Measurements from ENCODE around the gene ARHGEF33. TPM values are rescaled to one million over a fixed set of nuclear protein-coding genes. Genes with fewer than 3 reads are reported as not detected.

The ARHGEF33 gene
- total RNA-seq, 3 donors from 2014 or later (not counting 1 experiment from before 2014, with no cell fraction given) = 0.27 TPM; not detected in 2

DNA sequence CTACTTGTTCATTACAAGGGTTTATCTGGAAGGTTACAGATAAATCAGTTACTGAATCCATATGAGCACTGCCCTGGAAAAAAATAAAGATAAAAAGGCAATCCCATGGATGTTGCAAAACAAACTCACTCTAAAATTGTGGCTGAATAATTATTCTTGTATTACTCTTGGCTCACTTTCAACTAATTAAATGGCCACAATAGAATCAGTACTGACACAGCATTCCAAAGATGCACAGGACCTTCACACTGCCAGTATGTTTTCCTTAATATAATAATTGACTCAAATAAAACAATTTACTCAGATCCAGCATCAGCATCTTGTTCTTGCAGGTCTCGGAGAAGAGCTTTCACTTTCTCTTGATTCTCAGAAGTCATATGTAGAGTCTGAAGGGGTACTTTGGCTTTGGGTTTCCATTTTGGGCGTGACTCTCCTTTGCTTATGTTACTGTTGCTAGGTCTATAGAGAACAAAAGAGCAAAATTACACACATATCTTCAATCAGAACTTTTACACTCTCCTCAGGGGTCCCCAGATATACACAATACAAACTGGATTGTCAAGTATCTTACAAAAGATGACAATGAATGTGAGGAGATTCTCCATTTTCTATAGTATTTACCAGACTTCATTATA, 26.5 kb upstream of the ARHGEF33 start:
- Mint-ChIP-seq H3K9me3 (no peaks in the 10 kb centered on the region), H3K27me3 (ENCODE audit: low read depth in 2 of 2) (no peaks in the 10 kb centered on the region), H3K27ac (no peak overlapping the region), H3K4me3 (no peak overlapping the region), H3K36me3 (peaks cover 11% of the 10 kb centered on the region), H3K4me1 (no peaks in the 10 kb centered on the region)
- 100% methylated on average over 1 of the region's 2 CpGs for WGBS (ENCODE audit: insufficient coverage)
- Histone ChIP-seq H3K4me1 (ENCODE audit: control insufficient read depth, insufficient read depth, low read length) (no peaks in the 10 kb centered on the region), H3K4me3 (ENCODE audit: low read length) (no peak overlapping the region), H3K27ac (ENCODE audit: low read length) (no peak overlapping the region), H3K36me3 (ENCODE audit: control insufficient read depth, insufficient read depth, low read length) (peaks cover 35% of the 10 kb centered on the region), H3K27me3 (ENCODE audit: control insufficient read depth, insufficient read depth, low read length) (no peaks in the 10 kb centered on the region), H3K9me3 (ENCODE audit: control insufficient read depth, insufficient read depth, low read length) (no peaks in the 10 kb centered on the region)
- DNase-seq (no peak), ATAC-seq (no peak)
- no peak for TF ChIP-seq CTCF (IDR thresholded peaks at IDR 0.05)
- intact Hi-C loops (cut with micrococcal nuclease) = no loop called here

DNA sequence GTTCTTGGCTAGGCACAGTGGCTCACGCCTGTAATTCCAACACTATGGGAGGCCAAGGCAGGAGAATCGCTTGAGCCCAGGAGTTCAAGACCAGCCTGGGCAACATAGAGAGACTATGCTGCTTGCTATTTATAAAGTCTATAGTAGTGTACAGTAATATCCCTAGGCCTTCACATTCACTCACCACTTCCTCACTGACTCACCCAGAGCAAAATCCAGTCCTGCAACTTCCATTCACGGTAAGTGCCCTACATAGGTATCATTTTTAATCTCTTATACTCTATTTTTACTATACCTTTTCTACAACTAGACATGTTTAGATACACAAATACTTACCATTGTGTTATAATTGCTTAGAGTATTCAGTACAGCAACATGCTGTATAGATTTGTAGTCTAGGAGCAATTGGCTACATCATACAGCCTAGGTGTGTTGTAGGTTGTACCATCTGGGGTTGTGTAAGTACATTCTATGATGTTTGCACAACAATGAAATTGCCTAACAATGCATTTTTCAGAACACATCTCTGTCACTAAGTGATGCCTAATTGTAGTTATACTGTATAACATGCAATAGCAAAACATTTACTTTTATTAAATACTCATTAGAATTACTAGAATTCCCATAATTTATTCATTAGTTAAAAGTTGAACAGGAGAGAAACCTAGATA, 22.8 kb upstream of the ARHGEF33 start:
- ATAC-seq (no peak), DNase-seq (no peak)
- Histone ChIP-seq H3K4me3 (ENCODE audit: low read length) (no peak overlapping the region), H3K27me3 (ENCODE audit: control insufficient read depth, insufficient read depth, low read length) (no peaks in the 10 kb centered on the region), H3K4me1 (ENCODE audit: control insufficient read depth, insufficient read depth, low read length) (no peaks in the 10 kb centered on the region), H3K27ac (ENCODE audit: low read length) (no peak overlapping the region), H3K36me3 (ENCODE audit: control insufficient read depth, insufficient read depth, low read length) (peaks cover 11% of the 10 kb centered on the region), H3K9me3 (ENCODE audit: control insufficient read depth, insufficient read depth, low read length) (no peaks in the 10 kb centered on the region)
- peaks cover 7% of the 10 kb centered on the region for H3K36me3 Mint-ChIP-seq
- H3K9me3 Mint-ChIP-seq = peaks cover 2 to 5% of the 10 kb centered on the region in 2 donors
- no peak overlapping the region for H3K27ac Mint-ChIP-seq
- H3K4me1 Mint-ChIP-seq = no peaks in the 10 kb centered on the region
- H3K4me3 Mint-ChIP-seq = no peak overlapping the region
- H3K27me3 Mint-ChIP-seq (ENCODE audit: low read depth in 2 of 2) = no peaks in the 10 kb centered on the region
- TF ChIP-seq CTCF (IDR thresholded peaks at IDR 0.05) = no peak
- intact Hi-C loops (cut with micrococcal nuclease) = no loop called here
- 85% methylated on average over 3 of the region's 3 CpGs for WGBS (ENCODE audit: insufficient coverage)

GRCh38 chr2:38871432-38871831, 18.2 kb upstream of the ARHGEF33 start:
- no peak for TF ChIP-seq CTCF (IDR thresholded peaks at IDR 0.05)
- H3K27me3 Mint-ChIP-seq (ENCODE audit: low read depth in 2 of 2) = no peaks in the 10 kb centered on the region
- DNase-seq (no peak), ATAC-seq (no peak)
- H3K27ac Mint-ChIP-seq = no peak overlapping the region
- no peaks in the 10 kb centered on the region for H3K36me3 ChIP-seq (ENCODE audit: control insufficient read depth, insufficient read depth, low read length)
- WGBS (ENCODE audit: insufficient coverage) = 93% methylated on average over 3 of the region's 3 CpGs
- H3K4me3 Mint-ChIP-seq = no peak overlapping the region
- H3K36me3 Mint-ChIP-seq = peaks cover 7% of the 10 kb centered on the region
- H3K4me1 ChIP-seq (ENCODE audit: control insufficient read depth, insufficient read depth, low read length) = peaks cover 5% of the 10 kb centered on the region
- H3K4me3 ChIP-seq (ENCODE audit: low read length) = no peak overlapping the region
- H3K27ac ChIP-seq (ENCODE audit: low read length) = no peak overlapping the region
- no peaks in the 10 kb centered on the region for H3K9me3 ChIP-seq (ENCODE audit: control insufficient read depth, insufficient read depth, low read length)
- no peaks in the 10 kb centered on the region for H3K27me3 ChIP-seq (ENCODE audit: control insufficient read depth, insufficient read depth, low read length)
- intact Hi-C loops (cut with micrococcal nuclease) = no loop called here
- H3K4me1 Mint-ChIP-seq = peaks cover 16 to 23% of the 10 kb centered on the region in 2 donors
- peaks cover 2 to 5% of the 10 kb centered on the region in 2 donors for H3K9me3 Mint-ChIP-seq

Measured in natural killer cell (primary cell).